ENCODE data around the gene KNDC1.

KNDC1 gene

DNA sequence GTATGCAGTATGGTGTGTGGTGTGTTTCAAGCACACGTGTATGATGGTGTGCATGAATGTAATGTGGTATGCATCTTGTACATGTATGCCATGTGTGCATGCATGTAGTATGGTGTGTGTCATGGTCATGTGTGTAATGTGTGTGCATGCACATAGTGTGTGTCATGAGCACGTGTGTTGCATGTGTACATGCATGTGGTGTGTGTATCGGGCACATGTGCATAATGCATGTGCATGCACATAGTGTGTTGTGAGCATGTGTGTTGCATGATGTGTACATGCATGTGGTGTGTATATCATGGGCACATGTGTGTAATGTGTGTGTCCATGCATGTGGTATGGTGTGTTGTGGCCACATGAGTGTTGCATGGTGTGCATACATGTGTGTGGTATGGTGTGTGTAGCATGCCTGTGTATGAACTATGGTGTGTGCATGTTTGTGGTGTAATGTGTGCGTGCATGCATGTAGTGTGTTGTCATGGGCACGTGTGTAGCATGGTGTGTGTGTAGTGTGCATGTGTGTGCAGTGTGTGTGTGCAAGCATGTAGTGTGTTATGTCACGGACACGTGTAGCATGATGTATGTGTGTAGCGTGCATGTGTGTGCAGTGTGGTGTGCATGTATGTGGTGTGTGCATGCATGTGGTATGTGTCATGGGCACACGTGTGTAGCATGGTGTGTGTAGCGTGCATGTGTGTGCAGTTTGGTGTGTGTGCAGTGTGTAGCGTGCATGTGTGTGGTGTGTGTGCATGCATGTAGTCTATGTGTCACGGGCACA is 17.6 kb downstream of the KNDC1 start:
- DNase-seq = no peak

DNA sequence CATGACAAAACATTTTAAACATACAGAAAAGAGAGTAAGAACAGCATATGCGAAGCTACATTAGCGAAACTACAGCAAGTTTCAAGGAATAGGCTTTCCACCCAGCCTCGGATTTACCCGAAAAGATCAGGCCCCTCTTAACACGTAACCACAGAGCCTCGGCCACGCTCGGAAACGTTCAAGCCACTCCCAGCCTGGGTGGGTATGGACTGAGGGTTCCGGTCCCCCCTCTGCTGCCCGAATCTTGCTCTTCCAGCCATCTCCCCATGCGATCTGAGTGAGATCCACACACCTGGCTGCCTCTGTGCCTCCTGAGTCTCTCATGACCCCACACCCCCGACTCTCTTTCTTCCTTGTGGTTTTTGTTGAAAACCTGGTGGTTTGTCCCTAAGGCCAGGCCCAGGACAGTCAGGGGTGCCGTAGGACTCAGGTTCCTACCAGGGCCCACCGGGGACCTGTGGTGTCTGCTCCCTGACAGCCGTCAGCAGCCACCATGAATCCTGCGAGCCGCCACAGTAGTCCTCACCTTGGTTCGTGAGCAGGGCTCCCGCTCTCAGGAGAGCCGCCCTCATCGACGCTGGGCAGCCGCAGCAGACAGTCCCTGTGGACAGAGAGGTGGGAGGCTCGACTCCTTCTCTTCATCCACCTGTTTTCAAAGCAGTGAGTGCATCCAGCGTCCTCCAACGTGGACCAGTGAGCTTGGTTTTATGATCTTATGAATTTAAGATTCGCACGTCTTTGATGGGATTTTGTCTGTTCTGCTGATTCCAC is 18.5 kb downstream of the KNDC1 start:
- no peak for DNase-seq

DNA sequence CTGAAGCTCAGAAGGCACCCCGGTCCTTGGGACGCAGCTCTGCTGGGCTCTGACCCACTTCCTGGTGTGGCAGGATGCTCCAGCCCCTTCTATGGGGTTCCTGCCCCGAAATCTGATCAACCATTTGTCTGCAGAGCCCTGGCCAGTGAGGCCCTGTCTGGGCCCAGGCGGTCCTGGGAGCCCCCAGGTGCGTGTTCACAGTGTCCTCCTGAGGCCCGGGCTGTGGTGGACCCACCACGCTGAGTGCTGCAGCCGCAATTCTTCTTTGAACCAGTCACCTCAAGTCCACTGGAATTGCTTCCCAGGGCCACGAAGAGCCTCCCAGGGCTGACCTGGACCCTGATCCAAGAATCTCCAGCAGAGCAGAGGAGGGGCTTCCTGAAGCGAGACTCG is 19.1 kb downstream of the KNDC1 start:
- no peak for DNase-seq

DNA sequence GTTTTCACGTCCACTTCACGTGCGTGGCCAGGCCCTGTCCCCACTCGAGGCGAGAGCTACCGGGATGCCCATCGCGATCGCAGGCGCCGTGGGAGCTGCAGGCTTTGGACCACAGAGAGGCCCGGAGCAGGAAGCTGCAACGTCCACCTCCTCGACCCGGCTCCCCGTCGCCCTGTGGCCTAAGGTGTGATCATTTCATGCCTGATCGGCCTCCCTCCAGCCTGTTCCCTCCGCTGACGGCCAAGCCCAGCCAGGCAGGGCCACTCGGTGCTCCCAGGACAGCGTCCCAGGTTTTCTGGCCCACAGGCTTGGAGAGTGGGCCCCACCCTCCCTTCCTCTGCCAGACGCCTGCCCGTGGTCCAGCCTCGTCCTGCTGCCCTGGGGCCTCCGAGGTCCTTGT is 19.6 kb downstream of the KNDC1 start:
- DNase-seq = no peak

DNA sequence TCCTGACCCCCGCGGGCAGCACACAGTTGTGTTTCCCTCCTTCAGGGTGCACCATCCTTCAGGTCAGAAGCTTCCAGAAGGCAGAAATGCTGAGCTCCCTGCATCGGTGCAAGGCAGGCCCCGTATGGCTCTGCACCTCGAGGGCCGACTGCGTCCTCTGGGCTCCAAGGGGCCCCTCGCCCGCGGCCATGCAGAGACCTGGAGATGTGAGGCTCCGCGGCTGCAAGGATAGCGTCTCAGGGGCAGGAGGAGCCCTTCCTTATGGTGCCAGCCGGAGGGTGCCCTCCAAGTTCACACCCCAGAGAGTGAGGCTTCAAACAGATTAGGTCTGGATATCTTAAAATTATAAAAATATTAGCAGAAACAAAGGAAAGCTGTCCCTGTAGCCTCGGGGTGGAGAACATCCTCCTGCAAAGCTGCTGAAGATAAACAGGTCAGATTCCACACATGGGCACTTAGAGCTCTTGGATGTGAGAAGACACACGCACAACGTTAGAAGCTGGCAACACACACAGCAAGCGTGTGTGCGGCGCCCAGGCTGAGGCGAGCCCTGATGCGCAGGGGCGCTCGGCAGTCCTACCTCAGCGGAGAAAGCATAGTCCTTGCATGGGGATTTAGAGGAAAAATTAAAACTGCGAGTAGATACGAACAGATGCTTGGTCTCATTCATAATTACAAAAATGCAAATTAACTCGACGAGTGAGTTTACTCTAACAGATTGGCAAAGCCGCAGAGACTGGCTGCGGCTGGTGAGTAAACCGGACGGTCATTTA is 20.4 kb downstream of the KNDC1 start:
- DNase-seq = no peak

DNA sequence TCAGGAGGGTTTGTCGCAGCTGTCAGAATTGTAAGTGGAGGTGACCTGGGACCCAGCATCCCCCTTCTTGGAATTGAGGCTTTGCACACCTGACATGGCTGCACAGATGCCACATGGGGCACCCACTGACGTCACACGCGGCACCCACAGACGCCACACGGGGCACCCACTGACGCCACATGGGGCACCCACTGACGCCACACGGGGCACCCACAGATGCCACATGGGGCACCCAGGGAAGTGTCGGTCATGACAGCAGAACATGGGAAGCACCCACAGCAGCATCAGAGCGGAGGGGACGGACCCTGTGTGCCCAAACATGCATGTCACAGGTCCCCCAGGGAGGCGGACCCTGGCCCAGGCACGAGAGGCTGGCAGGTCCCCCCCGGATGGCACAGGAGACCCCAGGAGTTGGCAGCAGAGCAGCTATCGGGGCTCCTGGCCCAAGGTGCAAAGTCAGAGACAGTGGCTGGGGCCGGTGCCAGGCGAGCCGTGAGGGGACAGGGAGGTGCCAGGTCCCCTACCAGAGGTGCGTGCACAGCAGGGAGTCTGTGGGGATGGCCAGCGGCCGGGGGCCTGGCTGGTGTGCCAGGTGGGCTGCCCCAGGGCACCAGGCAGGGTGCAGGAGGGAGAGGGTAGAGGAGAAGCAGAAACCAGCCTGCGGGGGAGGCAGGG is 21.1 kb downstream of the KNDC1 start:
- no peak for DNase-seq

DNA sequence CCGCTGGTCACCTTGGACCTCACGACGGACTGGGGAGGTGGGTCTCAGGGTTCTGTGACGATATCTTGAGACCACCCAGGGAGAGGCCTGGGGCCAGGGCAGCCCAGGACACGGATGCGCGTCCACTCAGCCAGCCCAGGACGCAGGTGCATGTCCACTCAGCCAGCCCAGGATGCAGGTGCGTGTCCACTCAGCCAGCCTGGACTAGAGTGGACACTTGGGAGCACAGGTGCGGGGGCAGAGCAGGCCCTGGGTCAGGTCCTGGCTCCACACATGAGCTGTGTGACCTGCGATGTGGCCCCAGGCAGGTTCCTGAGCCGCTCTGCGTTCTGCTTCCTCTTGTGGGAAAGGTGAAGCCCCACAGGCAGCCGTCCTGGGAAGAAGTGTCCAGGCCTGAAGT is 22.2 kb downstream of the KNDC1 start:
- no peak for DNase-seq

DNA sequence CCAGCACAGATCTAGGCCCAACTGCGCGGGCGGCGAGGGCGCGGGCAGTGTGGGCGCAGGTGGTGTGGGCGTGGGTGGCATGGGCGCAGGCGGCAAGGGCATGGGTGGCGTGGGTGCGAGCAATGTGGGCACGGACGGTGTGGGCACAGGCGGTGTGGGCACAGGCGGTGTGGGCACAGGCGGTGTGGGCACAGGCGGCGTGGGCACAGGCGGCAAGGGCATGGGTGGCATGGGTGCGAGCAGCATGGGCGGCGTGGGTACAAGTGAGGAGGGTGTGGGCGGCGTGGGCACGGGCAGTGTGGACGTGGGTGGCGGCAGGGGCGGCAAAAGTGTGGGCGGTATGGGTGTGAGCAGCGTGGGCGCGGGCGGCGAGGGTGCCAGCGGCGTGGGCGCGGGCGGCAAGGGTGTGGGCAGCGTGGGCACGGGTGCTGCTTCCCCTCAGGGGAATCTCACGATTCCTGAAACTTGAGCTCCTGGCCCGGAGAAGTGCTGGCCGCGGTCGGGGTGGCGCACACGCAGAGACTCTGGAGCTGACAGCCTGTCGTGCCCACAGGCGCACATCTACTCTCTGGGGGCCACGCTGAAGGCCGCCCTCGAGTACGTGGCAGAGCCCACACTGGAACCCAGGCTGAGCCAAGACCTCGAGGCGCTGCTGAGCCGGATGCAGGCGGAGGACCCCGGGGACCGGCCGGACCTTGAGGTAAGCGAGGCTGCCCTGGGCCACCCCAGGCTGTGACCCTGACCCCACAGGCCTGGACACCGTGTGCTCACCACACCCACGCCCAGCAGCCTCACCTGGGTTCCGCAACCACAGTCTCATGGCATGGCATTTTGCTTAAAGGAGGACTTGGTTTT is 23.0 kb downstream of the KNDC1 start:
- DNase-seq = no peak

DNA sequence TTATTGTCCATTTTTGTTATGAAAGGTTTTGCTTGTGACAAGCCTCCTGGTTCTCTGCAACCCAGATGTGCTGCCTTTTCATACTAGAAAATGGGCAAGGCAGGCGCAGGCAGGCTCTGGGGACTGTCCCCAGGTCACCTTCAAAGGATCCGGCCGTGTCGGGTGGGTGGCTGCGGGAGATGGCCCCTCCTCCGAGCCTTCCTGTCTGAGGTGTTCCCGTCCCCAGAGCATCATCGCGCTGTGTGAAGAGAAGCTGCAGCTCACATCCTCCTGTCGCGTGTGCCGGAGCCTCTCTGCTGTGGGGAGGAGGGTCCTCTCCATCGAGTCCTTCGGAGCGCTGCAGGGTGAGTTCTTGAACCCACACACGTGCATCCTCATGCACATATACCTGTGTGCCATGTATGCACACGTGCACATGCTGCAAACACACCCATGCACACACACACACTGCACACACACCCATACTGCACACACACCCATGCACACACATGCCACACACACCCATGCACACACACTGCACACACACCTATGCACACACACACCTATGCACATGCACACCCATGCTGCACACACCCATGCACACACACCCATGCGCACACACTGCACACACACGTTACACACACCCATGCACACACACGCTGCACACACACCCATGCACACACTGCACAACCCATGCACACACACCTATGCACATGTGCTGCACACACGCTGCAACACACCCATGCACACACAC is 23.8 kb downstream of the KNDC1 start:
- DNase-seq = no peak

DNA sequence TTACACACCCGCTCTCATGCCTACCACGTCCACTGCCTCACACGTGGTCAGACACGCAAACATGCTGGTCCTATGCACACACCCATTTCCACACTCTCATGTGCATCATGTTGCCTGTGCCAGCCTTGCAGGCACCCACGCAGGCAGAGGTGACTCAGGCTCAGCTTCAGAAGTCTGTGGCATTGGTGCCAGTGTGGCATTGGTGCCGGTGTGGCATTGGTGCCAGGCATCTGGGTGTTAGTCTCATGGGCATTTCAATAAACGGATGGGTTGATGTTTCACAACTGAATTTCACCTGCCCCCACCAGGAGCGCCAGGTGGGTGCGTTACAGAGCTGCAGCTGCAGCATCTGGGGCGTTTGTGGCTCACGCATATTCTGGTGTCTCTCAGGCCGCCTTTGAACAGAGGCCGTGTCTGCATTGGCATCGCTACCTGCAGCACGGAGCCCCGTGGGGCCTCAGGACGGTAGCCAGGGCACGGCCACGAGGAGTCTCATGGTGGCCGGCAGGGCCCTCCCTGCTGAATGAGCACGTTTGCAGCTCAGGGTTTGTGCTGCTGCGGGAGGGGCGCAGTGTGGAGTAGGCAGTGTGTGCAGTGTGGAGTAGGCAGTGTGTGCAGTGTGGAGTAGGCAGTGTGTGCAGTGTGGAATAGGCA is 24.7 kb downstream of the KNDC1 start:
- DNase-seq = no peak

DNA sequence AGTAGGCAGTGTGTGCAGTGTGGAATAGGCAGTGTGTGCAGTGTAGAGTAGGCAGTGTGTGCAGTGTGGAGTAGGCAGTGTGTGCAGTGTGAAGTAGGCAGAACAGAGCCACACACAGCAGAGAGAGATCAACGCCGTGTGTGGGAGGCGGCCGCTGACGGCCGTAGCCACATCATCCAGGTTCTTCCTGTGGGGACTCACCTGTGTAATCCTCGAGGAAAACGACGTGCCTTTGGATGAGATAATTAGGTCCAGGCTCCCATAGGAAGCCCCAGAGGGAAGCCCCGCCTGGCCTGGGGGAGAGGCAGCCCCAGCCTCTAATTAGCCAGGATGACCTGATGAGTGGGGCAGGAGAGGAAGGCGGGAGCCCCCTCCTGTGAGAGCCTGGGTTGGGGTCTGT is 25.4 kb downstream of the KNDC1 start:
- no peak for DNase-seq

DNA sequence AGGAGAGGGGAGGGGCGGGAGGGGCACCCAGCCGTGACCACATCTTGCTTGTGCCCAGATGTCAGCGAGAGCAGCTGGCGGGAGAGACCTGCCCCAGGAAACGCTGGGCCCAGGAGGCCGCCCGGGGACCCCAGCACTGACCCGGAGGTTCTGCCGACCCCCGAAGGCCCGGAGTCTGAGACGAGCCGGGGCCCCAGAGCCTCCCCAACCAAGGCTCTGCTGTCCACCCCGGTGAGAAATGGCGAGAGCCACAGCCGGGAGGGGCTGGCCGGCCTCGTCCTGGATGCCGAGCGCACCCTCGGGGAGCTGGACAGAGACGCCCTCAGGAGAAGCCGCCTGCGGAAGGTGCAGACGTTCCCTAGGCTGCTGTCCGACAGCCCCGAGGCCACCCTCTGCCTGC is 25.9 kb downstream of the KNDC1 start:
- no peak for DNase-seq

DNA sequence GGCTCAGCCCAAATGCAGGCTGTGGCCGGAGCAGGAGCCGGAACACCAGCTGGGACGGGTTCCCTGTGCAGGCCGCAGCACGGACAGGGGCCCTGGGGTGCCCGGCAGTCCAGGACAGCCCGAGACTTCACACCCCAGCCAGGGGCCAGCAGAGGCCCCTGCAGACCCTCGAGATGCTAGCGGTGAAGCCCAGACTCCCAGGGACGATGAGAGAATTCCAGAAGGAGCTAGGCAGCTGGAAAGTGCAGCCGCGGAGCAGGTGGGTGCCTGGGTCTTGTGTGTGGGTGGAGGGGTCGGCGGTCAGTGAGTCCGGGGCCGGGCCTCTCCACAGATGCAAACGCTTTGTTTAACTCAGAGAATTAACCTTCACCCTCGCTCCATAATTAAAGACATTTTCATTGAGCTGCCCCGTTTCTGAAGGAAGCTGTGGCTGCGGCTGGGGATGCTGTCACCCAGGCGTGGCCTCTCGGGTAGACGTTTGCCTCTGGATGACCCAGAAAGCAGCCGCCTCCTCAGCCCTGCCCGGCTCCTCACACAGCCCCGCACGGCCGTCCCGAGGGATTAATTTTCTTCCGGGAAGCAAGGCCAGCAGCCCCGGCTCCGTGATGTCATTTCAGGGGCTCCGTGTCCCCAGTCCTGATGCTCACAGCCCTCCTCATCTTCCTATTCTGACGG is 26.5 kb downstream of the KNDC1 start:
- DNase-seq = no peak

DNA sequence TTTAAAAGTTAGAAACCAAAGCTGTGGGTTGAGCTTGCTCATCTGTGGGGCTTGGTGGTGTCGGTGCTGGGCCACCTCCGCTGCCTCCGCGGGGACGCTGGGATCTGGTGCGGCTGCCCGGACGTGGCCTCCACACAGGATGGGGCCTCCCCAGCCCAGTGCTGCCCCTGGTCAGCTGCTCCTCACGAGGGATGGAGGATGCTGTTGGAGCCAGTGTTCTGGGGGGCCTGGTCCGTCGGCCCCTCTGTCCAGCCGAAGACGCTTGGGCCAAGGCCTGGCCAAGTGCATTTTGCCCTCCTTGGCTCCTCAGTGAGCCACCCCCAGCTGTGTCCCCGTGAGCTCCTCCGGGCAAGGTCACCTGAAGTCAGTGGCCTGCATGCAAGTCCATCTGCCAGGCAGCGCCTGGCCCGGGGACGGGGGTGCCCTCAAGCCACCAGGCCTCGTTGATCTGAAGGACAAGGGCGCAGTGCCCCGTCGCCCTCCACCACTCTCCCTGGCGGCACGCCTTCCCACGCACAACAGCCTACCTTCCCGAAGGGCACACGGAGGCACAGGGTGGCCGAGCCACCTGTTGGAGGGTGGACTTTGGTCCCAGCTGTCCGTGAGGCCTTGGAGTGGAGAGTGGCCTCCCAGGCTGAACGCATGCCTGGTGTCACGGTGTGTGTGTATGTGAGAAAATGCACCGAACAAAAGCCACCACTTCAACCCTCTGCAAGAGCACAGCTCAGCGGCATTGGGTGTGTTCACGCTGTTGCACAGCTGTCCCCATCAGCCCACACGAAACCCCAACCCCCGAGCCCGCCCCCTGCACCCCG is 27.3 kb downstream of the KNDC1 start:
- DNase-seq = no peak

DNA sequence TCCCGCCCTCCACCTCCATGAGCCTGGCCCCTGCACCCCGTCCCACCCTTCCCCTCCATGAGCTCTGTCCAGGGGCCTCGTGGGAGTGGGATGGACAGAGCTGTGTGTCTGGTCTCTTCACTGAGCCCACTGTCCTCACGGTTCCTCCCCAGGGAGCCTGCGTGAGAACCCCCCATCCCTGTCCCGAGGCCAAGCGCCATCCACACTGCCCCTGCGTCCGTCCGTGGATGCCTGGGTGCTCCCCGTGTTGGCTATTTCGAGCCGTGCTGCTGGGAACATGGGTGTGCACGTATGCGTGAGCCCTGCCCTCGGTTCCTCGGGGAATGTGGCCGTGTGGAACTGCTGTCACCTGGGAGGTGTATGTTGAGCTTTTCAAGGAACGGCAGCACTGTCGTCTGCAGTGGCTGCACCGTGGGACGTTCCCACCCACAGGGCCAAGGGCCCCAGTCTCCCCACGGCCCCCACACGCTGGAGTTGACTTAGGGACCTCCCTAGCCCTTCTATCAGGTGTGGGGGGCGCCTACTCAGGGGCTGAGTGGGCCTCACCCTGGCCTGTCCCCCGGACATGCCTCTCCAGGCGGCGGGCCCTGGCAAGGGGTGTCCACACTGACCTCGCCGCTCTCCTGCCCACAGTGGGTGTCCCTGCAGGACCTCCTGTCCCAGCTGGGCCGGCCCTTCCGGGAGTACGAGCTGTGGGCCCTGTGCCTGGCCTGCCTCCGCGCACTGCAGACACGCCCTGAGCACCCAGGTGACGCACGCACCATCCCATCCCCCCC is 28.1 kb downstream of the KNDC1 start:
- DNase-seq = no peak

DNA sequence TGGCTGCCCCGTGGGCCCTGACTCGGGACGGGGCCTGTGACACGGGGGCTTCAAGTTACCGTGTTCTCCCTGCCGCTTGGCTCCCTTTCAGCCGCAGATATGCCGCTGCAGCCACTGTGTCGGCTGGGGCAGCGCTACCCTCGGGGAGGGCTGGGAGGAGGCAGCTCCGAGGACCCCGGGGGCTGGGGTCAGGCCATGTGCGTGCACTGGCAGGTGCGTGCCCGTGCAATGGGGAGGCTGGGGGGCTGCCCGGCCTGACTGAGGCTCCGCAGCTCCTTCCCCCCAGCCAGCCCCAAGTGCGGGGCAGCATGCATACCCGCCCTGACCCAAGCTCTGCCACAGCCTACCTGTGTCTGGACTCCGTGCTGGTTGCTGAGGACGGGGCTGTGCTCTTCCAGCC is 29.2 kb downstream of the KNDC1 start:
- DNase-seq = no peak

DNA sequence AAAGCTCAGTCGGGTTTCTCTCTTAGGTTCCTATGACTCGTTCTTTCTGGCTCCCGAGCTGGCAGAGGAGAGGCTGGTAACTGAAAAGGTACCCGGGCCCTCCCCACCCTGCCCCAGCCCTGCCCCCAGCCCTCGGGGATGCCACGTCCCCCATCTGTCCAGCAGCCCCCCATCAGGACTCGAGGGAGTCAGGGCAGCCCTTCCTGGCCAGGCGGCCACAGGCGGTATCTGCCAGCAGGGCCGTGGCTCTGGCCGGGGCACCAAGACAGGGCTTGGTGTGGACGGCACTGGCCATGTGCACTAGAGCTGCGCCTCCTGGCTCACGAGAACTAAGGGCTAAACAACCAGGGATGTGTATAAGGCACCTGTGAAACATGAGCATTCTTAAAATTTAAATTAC is 29.7 kb downstream of the KNDC1 start:
- no peak for DNase-seq

DNA sequence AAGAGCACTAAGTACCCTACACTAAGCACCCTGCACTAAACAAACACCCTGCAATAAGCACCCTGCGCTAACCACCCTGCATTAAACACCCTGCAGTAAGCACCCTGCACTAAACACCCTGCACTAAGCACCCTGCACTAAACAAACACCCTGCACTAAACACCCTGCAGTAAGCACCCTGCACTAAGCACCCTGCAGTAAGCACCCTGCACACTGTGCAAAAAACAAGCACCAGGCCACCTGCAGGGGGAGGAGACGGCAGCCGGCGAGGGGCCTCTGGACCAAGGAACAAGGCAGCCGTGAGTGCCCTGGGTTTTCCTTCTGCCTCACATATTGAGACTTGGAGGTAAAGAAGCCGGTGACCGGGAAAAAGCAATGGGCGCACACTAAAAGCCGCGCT is 30.2 kb downstream of the KNDC1 start:
- no peak for DNase-seq

Measured in C1 segment of cervical spinal cord (tissue), 14 donors.